B cell (primary cell): ENCODE results near the gene NTMT1.

Source experiments
- EZH2 ChIP-seq: IDR thresholded peaks from 2 replicates; pipeline ENCODE4 v1.6.1; 2012; ENCODE audit warnings: borderline replicate concordance, low read depth, mild to moderate bottlenecking, moderate library complexity, low read length; ENCODE audit not compliant: insufficient read depth, poor library complexity, severe bottlenecking
- TF ChIP-seq, protein P1 (sequence below): fragments of 200-600 bp; IDR thresholded peaks from one replicate; pipeline ENCODE4 v1.8.0; 2022; ENCODE audit warnings: antibody characterized with exemption, mild to moderate bottlenecking

DNA sequence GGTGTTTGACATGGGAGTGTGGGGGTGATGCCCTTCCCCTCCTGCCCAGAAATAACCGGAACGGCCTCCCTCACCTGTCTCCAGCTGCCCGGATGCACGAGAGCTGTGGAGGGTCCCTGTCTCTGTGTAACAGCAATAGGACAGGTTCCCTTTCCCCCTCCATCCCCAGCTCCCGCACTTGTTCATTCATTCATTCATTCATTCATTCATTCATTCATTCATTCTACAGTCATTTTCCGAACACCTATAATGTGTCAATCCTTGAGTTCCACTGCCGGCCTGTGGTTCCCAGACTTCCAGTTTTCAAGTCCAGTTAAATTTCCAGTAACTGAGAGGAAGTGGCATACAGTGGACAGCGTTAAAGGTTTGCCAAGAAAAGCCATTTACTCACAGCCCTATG lies 46.7 kb downstream of the NTMT1 start:
- TF ChIP-seq, protein P1, sequence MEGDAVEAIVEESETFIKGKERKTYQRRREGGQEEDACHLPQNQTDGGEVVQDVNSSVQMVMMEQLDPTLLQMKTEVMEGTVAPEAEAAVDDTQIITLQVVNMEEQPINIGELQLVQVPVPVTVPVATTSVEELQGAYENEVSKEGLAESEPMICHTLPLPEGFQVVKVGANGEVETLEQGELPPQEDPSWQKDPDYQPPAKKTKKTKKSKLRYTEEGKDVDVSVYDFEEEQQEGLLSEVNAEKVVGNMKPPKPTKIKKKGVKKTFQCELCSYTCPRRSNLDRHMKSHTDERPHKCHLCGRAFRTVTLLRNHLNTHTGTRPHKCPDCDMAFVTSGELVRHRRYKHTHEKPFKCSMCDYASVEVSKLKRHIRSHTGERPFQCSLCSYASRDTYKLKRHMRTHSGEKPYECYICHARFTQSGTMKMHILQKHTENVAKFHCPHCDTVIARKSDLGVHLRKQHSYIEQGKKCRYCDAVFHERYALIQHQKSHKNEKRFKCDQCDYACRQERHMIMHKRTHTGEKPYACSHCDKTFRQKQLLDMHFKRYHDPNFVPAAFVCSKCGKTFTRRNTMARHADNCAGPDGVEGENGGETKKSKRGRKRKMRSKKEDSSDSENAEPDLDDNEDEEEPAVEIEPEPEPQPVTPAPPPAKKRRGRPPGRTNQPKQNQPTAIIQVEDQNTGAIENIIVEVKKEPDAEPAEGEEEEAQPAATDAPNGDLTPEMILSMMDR: no peak
- TF ChIP-seq EZH2: no peak
